HG03159 (cell line): ENCODE results near the gene COMMD10.

Experiments used
- ATAC-seq: cut with Tn5 transposase; IDR thresholded peaks from one replicate; pipeline ENCODE4 v1.9.1; 2021; ENCODE audit warnings: mild to moderate bottlenecking, moderate library complexity; ENCODE audit not compliant: unreplicated experiment

Gene COMMD10

DNA sequence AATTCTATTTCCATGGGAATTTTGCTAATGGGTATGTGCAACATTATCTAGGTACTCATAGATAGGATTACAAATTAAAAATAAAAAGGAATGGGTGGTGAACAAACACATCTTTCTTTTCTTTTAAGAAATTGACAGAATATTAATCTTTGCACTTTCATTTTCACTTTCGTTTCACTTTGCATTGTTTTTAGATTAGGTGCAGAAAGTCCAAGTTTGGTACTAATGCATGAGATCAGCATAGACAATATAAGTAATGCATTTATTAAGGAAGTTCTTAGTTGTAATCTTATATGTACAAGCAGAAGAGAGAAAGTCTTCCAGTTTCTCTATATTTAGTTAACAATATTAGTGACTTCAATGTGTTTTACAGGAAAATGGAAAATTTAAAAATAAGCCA, 196.5 kb downstream of the COMMD10 start:
- no peak for ATAC-seq

DNA sequence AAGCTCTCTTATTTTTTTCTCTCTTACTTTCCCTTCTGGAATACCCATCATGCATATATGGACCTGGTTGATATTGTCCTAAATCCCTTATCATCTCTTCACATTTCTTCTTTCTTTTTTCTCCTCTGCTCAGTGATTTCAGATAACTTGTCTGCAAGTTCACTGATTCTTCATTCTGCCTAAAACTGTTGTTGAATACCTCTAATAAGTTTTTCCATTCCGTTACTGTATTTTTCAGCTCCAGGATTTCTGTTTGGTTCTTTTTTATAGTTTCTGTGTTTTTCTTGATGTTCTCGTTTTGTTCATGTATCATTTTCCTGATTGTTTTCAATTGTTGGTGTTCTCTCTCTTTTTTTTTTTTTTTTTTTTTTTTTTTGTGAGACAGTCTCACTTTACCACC, 203.7 kb downstream of the COMMD10 start:
- ATAC-seq, result no peak

DNA sequence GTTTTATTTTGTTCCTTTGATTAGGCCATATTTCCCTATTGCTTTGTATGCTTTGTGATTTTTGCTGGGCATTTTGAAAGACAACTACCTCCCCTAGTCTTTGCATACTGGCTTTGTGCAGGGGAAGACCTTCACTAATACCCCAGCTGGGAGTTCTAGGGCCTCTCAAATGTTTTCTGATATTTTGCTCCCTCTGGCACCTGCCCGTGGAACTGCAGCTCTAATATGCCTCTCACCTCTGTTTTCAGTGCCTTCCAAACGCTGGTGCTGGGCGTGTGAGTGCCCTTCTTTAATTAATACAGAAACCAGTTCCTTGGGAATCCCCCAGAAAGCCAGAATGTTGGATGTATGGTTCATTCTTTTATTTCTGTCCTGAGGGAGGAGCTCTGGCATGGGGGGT, 204.5 kb downstream of the COMMD10 start:
- ATAC-seq, result no peak

DNA sequence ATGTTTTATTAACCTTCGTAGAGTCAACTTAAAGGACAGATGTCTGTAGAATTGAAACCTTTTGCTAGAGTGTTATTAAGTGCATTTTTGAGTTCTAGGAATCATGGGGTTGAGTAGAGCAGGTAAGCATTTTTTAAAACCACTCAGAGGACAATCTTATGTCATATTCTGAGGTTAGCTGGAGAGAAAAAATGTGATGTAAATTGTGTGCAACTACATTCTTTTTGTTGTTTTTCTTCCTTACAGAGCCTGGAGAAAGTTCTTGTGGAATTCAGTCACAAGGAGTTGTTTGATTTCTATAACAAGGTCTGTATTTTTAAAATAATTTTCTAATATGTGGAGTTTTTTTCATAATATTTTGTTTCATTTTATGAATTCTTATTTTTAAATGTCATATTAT, 206.4 kb downstream of the COMMD10 start:
- ATAC-seq, result no peak

DNA sequence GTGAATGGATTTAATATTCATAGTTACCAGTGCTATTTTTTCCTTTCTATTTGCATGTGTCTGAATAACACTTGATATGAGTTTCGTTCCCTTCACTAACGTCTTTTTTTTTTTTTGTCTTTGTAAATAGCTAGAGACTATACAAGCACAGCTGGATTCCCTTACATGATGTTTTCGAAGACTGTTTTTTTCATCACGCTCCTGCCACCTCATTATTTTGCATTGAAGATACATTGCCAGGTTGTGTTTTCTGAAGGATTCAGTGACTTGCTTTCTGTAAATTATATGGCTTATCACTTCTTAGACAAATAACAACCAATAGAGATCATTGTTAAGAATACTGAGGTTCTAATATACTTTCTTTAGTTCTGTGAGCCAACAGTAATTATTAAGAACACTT, 207.5 kb downstream of the COMMD10 start:
- no peak for ATAC-seq

DNA sequence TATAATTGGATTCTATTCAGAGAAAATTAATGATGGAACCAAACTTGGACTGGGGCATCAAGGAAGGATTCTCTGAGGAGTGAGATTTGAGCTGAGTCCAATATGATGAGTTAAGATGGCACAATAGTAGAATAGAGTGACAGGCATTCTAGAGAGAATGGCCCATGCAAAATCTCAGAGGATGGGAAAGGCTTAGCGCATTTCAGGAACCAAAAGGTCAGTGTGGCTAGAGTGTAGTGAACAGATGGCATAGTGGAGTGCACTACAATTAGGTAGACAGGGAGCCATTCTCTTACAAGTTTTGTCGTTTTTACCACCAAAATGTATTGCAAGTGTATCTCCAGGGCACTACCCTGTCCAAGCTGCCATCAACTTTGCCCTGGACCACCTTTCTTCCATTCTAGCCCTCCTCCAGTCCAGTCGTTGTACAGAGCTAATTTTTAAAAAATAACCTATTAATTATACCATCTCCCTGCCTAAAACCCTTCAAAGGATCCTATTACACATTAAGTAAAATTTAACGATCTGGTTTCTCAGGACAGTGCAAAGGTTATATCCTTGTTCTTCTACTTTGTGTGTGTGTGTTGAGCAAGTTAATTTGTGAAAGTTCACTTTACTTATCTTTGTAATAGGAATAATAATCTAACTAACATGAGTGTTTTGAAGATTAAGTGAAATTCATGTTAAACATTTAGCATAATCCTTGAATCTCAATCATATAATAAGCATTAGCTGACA, 211.7 kb downstream of the COMMD10 start:
- no peak for ATAC-seq

DNA sequence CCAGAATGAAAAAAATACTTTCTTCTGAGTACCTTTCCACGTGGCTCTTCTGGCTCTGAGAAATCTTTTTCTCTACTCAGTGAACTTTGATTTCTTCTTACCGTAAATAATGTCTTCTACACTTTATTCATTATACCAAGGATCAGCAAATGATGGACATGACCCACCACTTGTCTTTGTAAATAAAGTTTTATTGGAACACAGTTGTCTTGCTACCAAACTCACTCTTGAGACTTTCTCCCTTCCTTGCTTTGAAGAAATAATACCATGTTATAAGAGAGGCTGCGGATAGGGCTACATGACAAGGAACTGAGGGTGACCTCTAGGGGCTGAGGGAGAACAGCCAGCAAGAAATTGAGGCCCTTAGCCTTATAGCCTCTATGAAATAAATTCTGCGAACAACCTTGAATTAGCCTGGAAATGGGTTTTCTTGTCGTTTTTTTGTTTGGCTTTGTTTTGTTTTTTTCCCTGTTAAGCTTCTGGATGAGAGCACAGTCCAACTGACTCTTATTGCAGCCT, 212.5 kb downstream of the COMMD10 start:
- ATAC-seq, result no peak

DNA sequence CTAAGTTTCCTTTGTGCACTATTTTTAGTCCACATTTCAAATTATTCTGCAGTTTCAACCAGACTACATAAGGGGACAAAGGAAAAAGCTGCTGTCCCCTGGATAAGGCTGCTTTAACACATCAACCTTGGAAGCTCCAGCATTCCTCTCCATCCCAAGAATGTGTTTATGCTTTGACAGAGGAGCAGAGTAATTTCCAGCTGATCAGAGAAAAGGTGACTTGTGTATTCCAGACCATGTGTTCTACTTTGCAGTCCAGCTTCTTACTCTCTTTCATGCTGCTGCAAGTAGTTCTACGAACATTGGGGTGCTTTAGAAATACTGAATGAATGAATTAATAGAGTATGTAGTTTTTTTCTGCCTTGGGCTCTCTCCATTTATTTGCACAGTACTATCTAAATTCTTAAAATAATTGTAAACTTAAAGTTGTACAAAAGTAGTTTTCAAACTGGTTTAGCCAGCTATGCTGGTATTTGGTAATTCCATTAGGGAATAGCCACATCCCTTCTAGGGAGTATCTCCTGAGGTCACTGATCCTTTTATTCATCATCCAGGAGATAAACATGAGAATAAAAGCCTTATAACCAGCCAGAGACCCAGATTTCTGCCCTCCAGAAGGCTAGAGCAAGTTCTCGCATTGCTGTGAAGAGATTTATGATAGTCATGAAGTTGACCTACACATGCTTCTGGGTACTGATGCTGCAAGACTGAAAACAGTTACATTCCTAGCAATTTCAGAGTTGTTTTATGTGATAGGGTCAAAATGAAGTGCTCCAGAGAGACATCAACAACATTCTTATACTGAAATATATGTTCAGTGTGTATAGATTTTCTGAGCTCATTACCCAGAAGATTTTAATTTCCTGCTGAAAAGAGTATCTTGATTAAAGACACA, 215.2 kb downstream of the COMMD10 start:
- ATAC-seq, result no peak

DNA sequence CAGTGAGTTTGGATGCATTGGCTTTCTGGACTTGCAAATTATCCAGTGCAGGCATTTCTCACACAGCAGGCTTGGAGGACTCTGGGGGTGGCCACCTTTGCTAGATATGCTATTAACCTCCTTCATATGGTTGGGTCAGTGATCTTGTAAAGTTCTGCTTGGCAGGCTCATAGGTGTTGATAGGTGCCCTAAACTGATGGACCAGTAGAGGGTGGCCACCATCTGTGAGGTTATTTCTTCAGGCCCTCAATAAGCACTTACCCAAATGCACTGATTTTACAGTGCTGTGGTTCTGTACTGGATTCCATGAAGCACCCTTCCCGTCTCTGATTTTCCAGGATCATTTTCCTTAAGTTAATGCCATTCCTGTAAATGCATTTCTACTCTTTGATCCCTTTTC, 216.3 kb downstream of the COMMD10 start:
- ATAC-seq, result no peak

DNA sequence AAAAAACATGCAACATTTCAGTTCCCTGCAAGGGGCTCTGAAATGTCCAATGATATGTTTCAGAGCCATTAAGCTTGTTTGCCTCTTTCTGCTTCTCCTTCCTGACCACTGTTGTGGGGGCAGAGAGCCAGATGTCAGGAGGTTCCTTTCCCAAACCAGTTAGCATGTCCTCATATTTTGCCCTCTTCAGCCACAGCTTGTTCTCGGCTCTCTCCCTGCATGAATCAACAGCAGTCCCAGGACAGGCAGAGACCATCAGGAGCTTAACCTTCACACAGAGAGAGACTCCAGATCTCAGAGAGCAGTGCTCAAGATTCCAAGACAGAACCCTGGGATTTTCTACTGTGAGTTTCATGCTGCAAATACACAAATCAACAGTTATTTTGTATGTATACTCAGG, 218.5 kb downstream of the COMMD10 start:
- ATAC-seq, result no peak

DNA sequence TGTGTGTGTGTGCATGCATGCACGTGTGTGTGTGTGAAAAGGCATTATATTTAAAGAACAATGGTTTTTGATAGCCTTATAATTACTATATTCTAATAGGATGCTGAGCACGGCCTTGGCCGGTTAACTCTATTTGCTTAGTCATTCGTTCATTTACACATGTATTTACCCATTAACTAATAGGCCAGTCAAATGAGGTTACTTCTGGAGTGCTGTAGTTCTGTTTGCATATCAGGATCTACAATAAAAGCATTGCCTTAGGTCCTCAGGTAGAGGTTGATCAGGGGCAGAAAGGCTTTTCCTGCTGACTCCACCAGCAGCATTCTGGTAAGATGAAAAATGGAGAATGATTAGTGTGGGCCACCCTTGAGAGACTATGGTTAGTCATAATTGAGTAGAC, 219.0 kb downstream of the COMMD10 start:
- no peak for ATAC-seq

DNA sequence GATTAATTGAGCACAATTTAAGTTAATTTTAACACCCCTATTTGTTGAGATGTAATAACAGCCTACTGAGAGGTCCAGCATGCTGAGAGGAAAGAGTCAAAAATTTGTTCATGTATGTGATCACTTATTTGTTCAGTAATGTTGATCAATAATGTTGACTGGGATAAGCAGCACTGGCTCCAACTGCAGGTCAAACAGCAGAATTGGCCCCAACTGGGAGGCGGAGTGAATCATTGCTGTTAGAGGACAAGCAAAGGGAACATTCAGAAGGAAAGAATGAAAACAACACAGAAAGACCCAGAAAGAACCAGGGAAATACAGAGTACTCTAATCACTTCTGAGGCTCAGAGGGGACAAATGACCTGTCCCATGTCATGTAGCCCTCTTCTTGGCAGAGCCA, 221.1 kb downstream of the COMMD10 start:
- ATAC-seq, result no peak

DNA sequence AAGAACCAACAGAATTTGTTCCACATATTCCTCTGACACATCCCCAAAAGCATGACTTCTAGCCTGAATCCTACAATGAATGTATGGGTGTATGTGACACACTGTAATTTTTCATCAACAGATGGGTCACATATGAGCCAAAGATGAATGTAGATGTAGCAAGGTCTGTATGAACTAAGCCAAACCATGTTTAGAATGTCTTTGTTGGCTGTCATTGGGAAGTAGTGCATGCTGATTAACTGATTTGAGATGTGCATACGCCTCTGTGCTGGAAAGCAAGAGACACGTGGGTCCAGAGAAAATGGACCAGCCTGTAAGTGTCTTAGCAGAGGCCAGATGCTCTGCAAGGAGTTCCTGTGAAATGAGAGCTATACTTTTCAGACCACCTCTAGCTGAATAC, 222.0 kb downstream of the COMMD10 start:
- no peak for ATAC-seq

DNA sequence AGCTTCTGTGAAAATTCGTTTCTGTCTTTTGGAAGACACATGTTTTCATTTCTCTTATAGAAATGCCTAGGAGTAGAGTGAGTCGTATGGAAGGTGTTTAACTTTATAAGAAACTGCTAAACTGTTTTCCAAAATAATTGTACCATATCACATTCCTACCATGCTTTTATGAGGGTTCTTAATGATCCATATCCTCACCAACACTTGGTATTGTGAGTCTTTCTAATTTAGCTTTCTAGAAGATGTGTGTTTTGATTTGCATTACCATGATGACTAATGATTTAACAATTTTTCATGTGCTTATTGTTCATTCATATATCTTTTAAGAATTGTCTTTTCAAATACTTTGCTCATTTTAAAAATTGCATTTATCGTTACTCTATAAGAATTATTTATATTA, 223.6 kb downstream of the COMMD10 start:
- no peak for ATAC-seq

DNA sequence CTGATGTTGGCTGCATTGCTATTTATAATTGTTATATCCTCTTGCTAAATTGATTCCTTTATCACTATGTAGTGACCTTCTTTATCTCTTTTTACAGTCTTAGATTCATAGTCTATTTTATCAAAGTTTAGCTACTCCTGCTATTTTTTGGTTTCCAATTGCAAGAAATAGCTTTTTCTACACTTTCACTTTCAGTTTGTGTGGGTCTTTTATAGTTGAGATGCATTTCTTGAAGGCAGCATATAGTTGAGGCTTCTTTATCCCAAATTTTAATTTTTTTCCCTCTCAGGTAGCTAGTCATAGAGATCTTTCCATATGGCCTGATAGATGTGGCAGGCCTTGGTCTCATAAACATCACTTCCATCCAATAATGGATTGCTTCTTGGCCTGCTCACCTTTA, 228.5 kb downstream of the COMMD10 start:
- no peak for ATAC-seq

DNA sequence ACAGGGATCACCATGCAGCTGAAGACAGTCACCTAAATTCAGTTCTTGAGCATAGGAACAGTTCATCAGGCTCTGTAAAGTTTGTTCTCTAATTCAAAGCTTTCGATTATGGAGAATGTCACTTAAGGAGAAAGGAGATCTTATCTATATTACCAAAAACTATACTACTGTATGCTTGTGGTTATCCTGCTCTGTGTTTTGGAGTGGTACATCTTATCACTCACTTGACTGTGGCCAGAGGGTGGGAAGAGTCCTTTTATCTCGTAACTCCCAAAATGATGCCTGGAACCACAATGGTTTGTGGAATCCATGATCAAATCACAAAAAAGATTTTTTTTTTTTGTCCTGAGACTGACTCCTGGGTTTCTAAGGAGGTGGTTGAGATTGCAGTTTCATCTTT, 230.7 kb downstream of the COMMD10 start:
- ATAC-seq, result no peak

DNA sequence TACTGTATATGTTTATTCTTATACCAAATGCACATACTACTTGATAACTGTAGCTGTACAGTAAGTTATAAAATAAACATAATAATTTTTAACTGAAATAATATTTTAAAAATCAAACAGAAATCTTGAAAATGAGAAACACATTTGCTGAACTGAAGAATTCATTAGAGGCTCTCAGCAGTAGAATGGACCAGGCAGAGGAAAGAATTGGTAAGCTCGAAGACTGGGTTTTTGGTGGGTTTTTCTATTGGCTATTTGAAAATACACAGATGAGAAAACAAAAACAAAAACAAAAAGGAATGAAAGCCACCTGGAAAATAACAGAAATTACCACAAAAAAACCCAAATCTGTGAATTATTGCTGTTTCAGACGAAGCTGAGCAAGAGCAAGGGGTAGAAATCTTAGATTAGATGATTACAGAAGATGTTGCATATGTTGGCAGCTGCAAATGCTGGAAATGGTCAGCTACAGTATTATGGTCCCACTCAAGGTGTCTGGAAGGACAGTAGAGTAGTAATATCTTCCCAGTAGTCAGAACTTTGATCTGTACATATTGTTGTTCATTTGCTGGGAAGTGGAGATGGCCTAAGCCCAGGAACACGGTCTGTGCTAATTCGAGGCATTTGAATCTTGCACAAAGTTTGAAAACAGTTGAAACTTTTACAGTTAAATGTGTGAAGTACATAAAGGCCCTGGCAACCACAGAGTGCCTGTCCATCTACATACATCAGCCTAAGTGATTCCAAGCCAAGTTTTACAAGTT, 233.4 kb downstream of the COMMD10 start:
- ATAC-seq, result no peak

DNA sequence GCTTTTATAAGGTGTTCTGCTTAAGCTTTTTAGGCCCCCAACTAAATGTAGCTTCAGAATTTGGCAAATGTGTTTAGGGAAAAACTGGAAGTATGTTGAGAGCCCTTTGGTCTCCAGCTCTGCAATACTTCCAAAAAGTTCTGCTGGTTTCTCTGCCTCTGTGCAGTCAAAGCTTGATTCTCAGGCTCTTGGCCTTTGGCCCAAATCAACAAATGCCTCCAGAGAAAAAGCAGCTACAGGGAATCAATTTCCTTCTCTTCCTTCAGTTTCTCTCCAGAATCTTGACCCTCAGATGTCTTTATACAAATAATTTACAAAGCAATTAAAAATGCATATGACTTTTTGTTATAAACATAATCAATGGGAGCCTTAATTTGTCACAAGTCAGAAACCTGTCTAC, 235.7 kb downstream of the COMMD10 start:
- no peak for ATAC-seq

DNA sequence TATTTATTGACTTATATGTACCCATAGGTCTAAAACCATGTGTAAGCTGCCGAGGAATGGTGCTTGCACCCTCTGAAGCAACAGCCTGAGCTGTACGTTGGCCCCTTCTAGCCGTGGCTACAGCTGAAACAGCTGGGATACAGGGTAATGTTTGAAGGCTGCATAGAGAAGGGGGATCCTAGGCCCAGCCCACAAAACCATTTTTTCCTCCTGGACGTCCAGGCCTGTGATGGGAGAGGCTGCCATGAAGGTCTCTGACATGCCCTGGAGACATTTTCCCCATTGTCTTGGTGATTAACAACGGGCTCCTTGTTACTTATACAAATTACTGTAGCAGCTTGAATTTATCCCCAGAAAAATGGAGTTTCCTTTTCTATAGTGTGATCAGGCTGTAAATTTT, 244.7 kb downstream of the COMMD10 start:
- no peak for ATAC-seq

DNA sequence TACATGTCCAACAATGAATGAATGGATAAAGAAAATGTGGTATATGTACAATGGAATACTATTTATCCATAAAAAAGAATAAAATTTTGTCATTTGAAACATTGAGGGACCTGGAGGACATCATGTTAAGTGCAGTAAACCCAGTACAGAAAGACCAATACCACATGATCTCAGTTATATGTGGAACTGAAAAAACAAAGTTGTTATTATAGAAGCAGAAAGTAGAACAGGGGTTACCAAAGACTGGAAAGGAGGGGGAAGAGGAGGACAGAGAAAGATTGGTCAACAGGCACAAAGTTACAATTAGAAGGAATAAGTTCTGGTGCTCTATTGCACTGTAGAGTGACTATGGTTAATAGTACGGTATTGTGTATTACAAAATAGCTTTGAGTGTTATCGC, 256.0 kb downstream of the COMMD10 start:
- ATAC-seq, result peak; percentile 78
